Epithelial cell of esophagus (primary cell): ENCODE data around the gene JAG1.
"Not testable (repeated sequence)": the region's sequence is repeated elsewhere in the genome, so short reads cannot be mapped to it uniquely, and the experiment has no call there.

Experiments
- DNase-seq: peaks from one replicate; pipeline ENCODE4 v3.0.0; 2010; ENCODE audit warnings: low read depth
- H3K4me3 ChIP-seq: 2 replicates; pipeline ENCODE4 v1.5.1; 2011; ENCODE audit warnings: mild to moderate bottlenecking, low read length, control low read depth
- CTCF ChIP-seq: IDR thresholded peaks from 2 replicates; pipeline ENCODE4 v1.5.1; 2011; ENCODE audit warnings: low read depth, mild to moderate bottlenecking, low read length, control low read depth, inconsistent platforms; ENCODE audit not compliant: insufficient read depth; ENCODE audit errors: missing control alignments

JAG1 gene

GRCh38 chr20:10626896-10627295 lies 46.9 kb downstream of the JAG1 start:
- TF ChIP-seq CTCF, result no peak
- DNase-seq, result peak; percentile 87
- no peak overlapping the region for H3K4me3 ChIP-seq

GRCh38 chr20:10625641-10626040 lies 48.2 kb downstream of the JAG1 start:
- peak; percentile 60 for DNase-seq
- TF ChIP-seq CTCF, result no peak
- no peak overlapping the region for H3K4me3 ChIP-seq

GRCh38 chr20:10622657-10623418 lies 51.0 kb downstream of the JAG1 start:
- no peak overlapping the region for H3K4me3 ChIP-seq
- DNase-seq, result no peak
- no peak for TF ChIP-seq CTCF

GRCh38 chr20:10621149-10621548 lies 52.6 kb downstream of the JAG1 start:
- no peak overlapping the region for H3K4me3 ChIP-seq
- no peak for DNase-seq
- no peak for TF ChIP-seq CTCF

- DNase-seq, result peak; percentile 93
- no peak overlapping the region for H3K4me3 ChIP-seq
- TF ChIP-seq CTCF, result no peak
Observed at GRCh38 chr20:10619427-10619826, 54.4 kb downstream of the JAG1 start.

- no peak overlapping the region for H3K4me3 ChIP-seq
- no peak for TF ChIP-seq CTCF
- peak; percentile 63 for DNase-seq
Observed at GRCh38 chr20:10618611-10619245, 55.1 kb downstream of the JAG1 start.

- H3K4me3 ChIP-seq, result not testable (repeated sequence)
Observed at GRCh38 chr20:10617549-10618133, 56.2 kb downstream of the JAG1 start.

More at GRCh38 chr20:10617549-10618133, 56.2 kb downstream of the JAG1 start:
- not testable (repeated sequence) for DNase-seq
